CD8-positive, alpha-beta memory T cell (primary cell): Measurements from ENCODE around the gene GAL3ST2. TPM values are rescaled to one million over a fixed set of nuclear protein-coding genes. Genes with fewer than 3 reads are reported as not detected.
"Not testable (repeated sequence)": the region's sequence is repeated elsewhere in the genome, so short reads cannot be mapped to it uniquely, and the experiment has no call there.

Experiments used
- CTCF ChIA-PET: fragments of 350-600 bp; sonication (Branson Sonifier 250); formaldehyde crosslinking; loops from one replicate; lab custom pipeline; 2021; ENCODE audit warnings: antibody characterized with exemption; lab: Charles Lee
- POLR2A ChIA-PET: fragments of 350-600 bp; sonication (Branson Sonifier 250); formaldehyde crosslinking; loops from one replicate; lab custom pipeline; 2021; ENCODE audit warnings: antibody characterized with exemption; lab: Charles Lee
- DNase-seq, 5 donors: peaks; one replicate each; pipeline versions ENCODE4 v3.0.0 to v3.0.0-alpha.2; 2020 to 2022; ENCODE audit warnings: mixed read lengths in 1 of 5
- H3K27ac ChIP-seq: one replicate; pipeline ENCODE4 v1.7.0; 2013; ENCODE audit warnings: low read depth, mild to moderate bottlenecking, low read length, moderate library complexity
- H3K27me3 ChIP-seq: 2 replicates; pipeline ENCODE4 v1.7.0; 2013; ENCODE audit warnings: low read length, mild to moderate bottlenecking; ENCODE audit not compliant: insufficient read depth, poor library complexity, severe bottlenecking
- H3K36me3 ChIP-seq: 2 replicates; pipeline ENCODE4 v1.7.0; 2013; ENCODE audit warnings: mild to moderate bottlenecking, low read length, moderate library complexity; ENCODE audit not compliant: insufficient read depth
- H3K4me1 ChIP-seq: 2 replicates; pipeline ENCODE4 v1.7.0; 2013; ENCODE audit warnings: mild to moderate bottlenecking, low read length, moderate library complexity; ENCODE audit not compliant: insufficient read depth
- H3K4me3 ChIP-seq: 2 replicates; pipeline ENCODE4 v1.7.0; 2013; ENCODE audit warnings: mild to moderate bottlenecking, low read length
- H3K9me3 ChIP-seq: 2 replicates; pipeline ENCODE4 v1.7.0; 2013; ENCODE audit warnings: mild to moderate bottlenecking, low read length
- H3K27ac Mint-ChIP-seq, 8 donors: one replicate each; pipeline ENCODE4 v1.8.0; 2020 to 2021; ENCODE audit warnings: mixed read lengths in 8 of 8, mild to moderate bottlenecking in 6 of 8, inconsistent platforms in 3 of 8, moderate library complexity in 3 of 8
- H3K27me3 Mint-ChIP-seq, 2 donors: one replicate each; pipeline ENCODE4 v1.8.0; 2020 to 2021; ENCODE audit warnings: mixed read lengths in 2 of 2, mild to moderate bottlenecking in 1 of 2, moderate library complexity in 1 of 2
- H3K36me3 Mint-ChIP-seq, 3 donors: one replicate each; pipeline ENCODE4 v1.8.0; 2020 to 2021; ENCODE audit warnings: mixed read lengths in 3 of 3, inconsistent platforms in 1 of 3, mild to moderate bottlenecking in 1 of 3
- H3K4me1 Mint-ChIP-seq, 3 donors: one replicate each; pipeline ENCODE4 v1.8.0; 2020 to 2021; ENCODE audit warnings: mixed read lengths in 3 of 3, inconsistent platforms in 1 of 3, mild to moderate bottlenecking in 1 of 3
- H3K4me3 Mint-ChIP-seq, 7 donors: one replicate each; pipeline ENCODE4 v1.8.0; 2020 to 2021; ENCODE audit warnings: mixed read lengths in 7 of 7, mild to moderate bottlenecking in 6 of 7, moderate library complexity in 4 of 7, inconsistent platforms in 2 of 7
- H3K9me3 Mint-ChIP-seq, 5 donors: one replicate each; pipeline ENCODE4 v1.8.0; 2020 to 2022; ENCODE audit warnings: mixed read lengths in 5 of 5, mild to moderate bottlenecking in 3 of 5, moderate library complexity in 2 of 5, inconsistent platforms in 1 of 5
- polyA plus RNA-seq: library from polyadenylated mRNA; unstranded; fragments of 300-500 nt; fragmentation: Illumina TruSeq; gene quantifications from one replicate; pipeline ENCODE4 v1.2.3, GENCODE V29; 2021
- total RNA-seq, 2 experiments: library from RNA; stranded (reverse); gene quantifications; one replicate each; pipeline ENCODE4 v1.2.3, GENCODE V29; 2021

Gene GAL3ST2
- total and polyA plus RNA-seq, 3 experiments from 2014 or later = 0.16 TPM; not detected in 2

- Mint-ChIP-seq H3K27ac (peak overlapping the region in 1 of 8 donors; percentile 33), H3K9me3 (no peaks in the 10 kb centered on the region), H3K36me3 (peaks cover 12 to 41% (median 15%) of the 10 kb centered on the region in 3 donors), H3K4me3 (no peak overlapping the region), H3K4me1 (peaks cover 32 to 44% (median 36%) of the 10 kb centered on the region in 3 donors), H3K27me3 (no peaks in the 10 kb centered on the region)
- DNase-seq = no peak
- H3K36me3 ChIP-seq = no peaks in the 10 kb centered on the region
- CTCF ChIA-PET = no interaction called here
- no peaks in the 10 kb centered on the region for H3K27me3 ChIP-seq
- POLR2A ChIA-PET = no interaction called here
- no peak overlapping the region for H3K4me3 ChIP-seq
- H3K9me3 ChIP-seq = no peaks in the 10 kb centered on the region
- H3K27ac ChIP-seq = no peak overlapping the region
- peaks cover 26% of the 10 kb centered on the region for H3K4me1 ChIP-seq
Measured at GRCh38 chr2:241742320-241742939, 34.2 kb upstream of the GAL3ST2 start.

- POLR2A ChIA-PET, H3K9me3 Mint-ChIP-seq, H3K27me3 ChIP-seq, H3K9me3 ChIP-seq, DNase-seq, H3K27ac ChIP-seq, H3K4me3 ChIP-seq, CTCF ChIA-PET, H3K36me3 ChIP-seq, H3K27me3 Mint-ChIP-seq, H3K27ac Mint-ChIP-seq: not testable (repeated sequence)
- H3K4me1 Mint-ChIP-seq = peaks cover 28 to 38% (median 32%) of the 10 kb centered on the region in 3 donors
- H3K4me1 ChIP-seq = peaks cover 26% of the 10 kb centered on the region
- H3K36me3 Mint-ChIP-seq = peaks cover 12 to 42% (median 15%) of the 10 kb centered on the region in 3 donors
- H3K4me3 Mint-ChIP-seq = peak overlapping the region in 1 of 7 donors; percentile 30
Measured at GRCh38 chr2:241743008-241743407, 33.6 kb upstream of the GAL3ST2 start.

GRCh38 chr2:241743620-241744019, 33.0 kb upstream of the GAL3ST2 start:
- peaks cover 26 to 36% (median 30%) of the 10 kb centered on the region in 3 donors for H3K4me1 Mint-ChIP-seq
- Histone ChIP-seq H3K27ac (no peak overlapping the region), H3K36me3 (no peaks in the 10 kb centered on the region), H3K4me1 (peaks cover 26% of the 10 kb centered on the region), H3K4me3 (no peak overlapping the region), H3K27me3 (no peaks in the 10 kb centered on the region), H3K9me3 (no peaks in the 10 kb centered on the region)
- no peak for DNase-seq
- POLR2A ChIA-PET = no interaction called here
- H3K27ac Mint-ChIP-seq = no peak overlapping the region
- no peaks in the 10 kb centered on the region for H3K27me3 Mint-ChIP-seq
- H3K36me3 Mint-ChIP-seq = peaks cover 12 to 41% (median 15%) of the 10 kb centered on the region in 3 donors
- H3K4me3 Mint-ChIP-seq = no peak overlapping the region
- CTCF ChIA-PET = interaction anchor here (1.1 kb wide), 1 partner anchor 19 kb away, joined by 5 read pairs; no protein-coding TSS in a partner anchor
- H3K9me3 Mint-ChIP-seq = no peaks in the 10 kb centered on the region

- no peaks in the 10 kb centered on the region for H3K27me3 ChIP-seq
- CTCF ChIA-PET = interaction anchor here (0.5 to 1.1 kb wide), 2 partner anchors 18 to 486 kb away, joined by 3 to 5 read pairs; no protein-coding TSS in a partner anchor
- Mint-ChIP-seq H3K36me3 (peaks cover 12 to 45% (median 15%) of the 10 kb centered on the region in 3 donors), H3K4me1 (peaks cover 23 to 30% (median 25%) of the 10 kb centered on the region in 3 donors), H3K27me3 (no peaks in the 10 kb centered on the region), H3K27ac (no peak overlapping the region), H3K4me3 (no peak overlapping the region), H3K9me3 (no peaks in the 10 kb centered on the region)
- POLR2A ChIA-PET = no interaction called here
- no peaks in the 10 kb centered on the region for H3K36me3 ChIP-seq
- DNase-seq = no peak
- H3K4me1 ChIP-seq = peaks cover 26% of the 10 kb centered on the region
- no peak overlapping the region for H3K4me3 ChIP-seq
- H3K9me3 ChIP-seq = no peaks in the 10 kb centered on the region
- H3K27ac ChIP-seq = no peak overlapping the region
Measured at GRCh38 chr2:241744028-241744754, 32.4 kb upstream of the GAL3ST2 start.

- Histone ChIP-seq H3K9me3 (no peaks in the 10 kb centered on the region), H3K36me3 (no peaks in the 10 kb centered on the region), H3K27me3 (no peaks in the 10 kb centered on the region), H3K27ac (no peak overlapping the region), H3K4me3 (no peak overlapping the region), H3K4me1 (peaks cover 17% of the 10 kb centered on the region)
- Mint-ChIP-seq H3K27me3 (no peaks in the 10 kb centered on the region), H3K9me3 (no peaks in the 10 kb centered on the region), H3K27ac (peak overlapping the region in 2 of 8 donors; percentile 40 to 52), H3K4me3 (no peak overlapping the region), H3K4me1 (peaks cover 13 to 19% (median 17%) of the 10 kb centered on the region in 3 donors), H3K36me3 (peaks cover 12 to 53% (median 15%) of the 10 kb centered on the region in 3 donors)
- DNase-seq = no peak
- ChIA-PET POLR2A (no interaction called here), CTCF (no interaction called here)
Measured at GRCh38 chr2:241745276-241745675, 31.3 kb upstream of the GAL3ST2 start.

- H3K9me3 Mint-ChIP-seq = no peaks in the 10 kb centered on the region
- H3K27me3 Mint-ChIP-seq = no peaks in the 10 kb centered on the region
- POLR2A ChIA-PET = no interaction called here
- no peaks in the 10 kb centered on the region for H3K9me3 ChIP-seq
- H3K27me3 ChIP-seq = no peaks in the 10 kb centered on the region
- CTCF ChIA-PET = interaction anchor here (2.4 kb wide), 1 partner anchor 17 kb away, joined by 7 read pairs; no protein-coding TSS in a partner anchor
- H3K4me3 Mint-ChIP-seq = no peak overlapping the region
- H3K36me3 Mint-ChIP-seq = peaks cover 14 to 56% (median 15%) of the 10 kb centered on the region in 3 donors
- DNase-seq = no peak
- H3K36me3 ChIP-seq = no peaks in the 10 kb centered on the region
- H3K4me1 Mint-ChIP-seq = peaks cover 6 to 11% (median 8%) of the 10 kb centered on the region in 3 donors
- no peak overlapping the region for H3K4me3 ChIP-seq
- H3K4me1 ChIP-seq = peaks cover 9% of the 10 kb centered on the region
- H3K27ac ChIP-seq = no peak overlapping the region
- peak overlapping the region in 4 of 8 donors; percentile 6 to 52 (median 16) for H3K27ac Mint-ChIP-seq
Measured at GRCh38 chr2:241746084-241746483, 30.5 kb upstream of the GAL3ST2 start.

GRCh38 chr2:241748468-241749256, 28.0 kb upstream of the GAL3ST2 start:
- Mint-ChIP-seq H3K9me3 (no peaks in the 10 kb centered on the region), H3K4me1 (peaks cover 4 to 6% (median 4%) of the 10 kb centered on the region in 3 donors), H3K27ac (peak overlapping the region in 1 of 8 donors; percentile 84), H3K27me3 (no peaks in the 10 kb centered on the region), H3K4me3 (no peak overlapping the region), H3K36me3 (peaks cover 14 to 65% (median 15%) of the 10 kb centered on the region in 3 donors)
- Histone ChIP-seq H3K4me1 (no peaks in the 10 kb centered on the region), H3K27ac (no peak overlapping the region), H3K9me3 (no peaks in the 10 kb centered on the region), H3K27me3 (no peaks in the 10 kb centered on the region), H3K4me3 (no peak overlapping the region), H3K36me3 (no peaks in the 10 kb centered on the region)
- CTCF ChIA-PET = no interaction called here
- POLR2A ChIA-PET = no interaction called here
- no peak for DNase-seq
